Measurements from ENCODE around the gene TIMP4.
A peak's percentile ranks its signal among the peaks of the same experiment; 100 is the strongest.

TIMP4 gene

GRCh38 chr3:12185172-12185710, 26.5 kb upstream of the TIMP4 start:
- no peak for DNase-seq (ENCODE audit: low spot score)

- no peak for DNase-seq (ENCODE audit: low spot score)
These were observed 25.8 kb upstream of the TIMP4 start for GRCh38 chr3:12184541-12184940.

- no peak for DNase-seq (ENCODE audit: low spot score)
These were observed 24.2 kb upstream of the TIMP4 start for GRCh38 chr3:12182687-12183441.

GRCh38 chr3:12181806-12182205, 23.1 kb upstream of the TIMP4 start:
- no peak for DNase-seq (ENCODE audit: low spot score)

- no peak for DNase-seq (ENCODE audit: low spot score)
These were observed 22.6 kb upstream of the TIMP4 start for GRCh38 chr3:12181301-12181700.

GRCh38 chr3:12180631-12181030, 21.9 kb upstream of the TIMP4 start:
- DNase-seq (ENCODE audit: low spot score): no peak

DNA sequence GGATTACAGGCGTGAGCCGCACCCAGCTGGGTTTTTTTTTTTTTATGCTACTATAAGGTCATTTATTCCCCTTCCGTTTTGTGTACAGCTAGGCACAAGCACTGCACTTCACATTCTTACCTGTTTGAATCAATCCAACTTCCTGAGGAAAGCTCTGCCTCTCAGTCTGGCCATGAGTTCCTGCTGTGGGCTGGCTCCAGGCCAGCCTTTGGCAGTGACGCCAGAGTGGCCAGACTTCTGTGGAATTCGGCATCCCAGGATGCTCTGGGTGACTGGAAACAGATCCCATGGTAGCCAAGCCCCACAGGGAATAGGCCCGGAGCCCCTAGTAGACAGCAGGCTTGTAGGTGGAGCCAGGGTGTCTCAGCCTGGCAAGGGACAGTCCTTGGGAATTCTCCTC, 21.5 kb upstream of the TIMP4 start:
- DNase-seq (ENCODE audit: low spot score): no peak

DNA sequence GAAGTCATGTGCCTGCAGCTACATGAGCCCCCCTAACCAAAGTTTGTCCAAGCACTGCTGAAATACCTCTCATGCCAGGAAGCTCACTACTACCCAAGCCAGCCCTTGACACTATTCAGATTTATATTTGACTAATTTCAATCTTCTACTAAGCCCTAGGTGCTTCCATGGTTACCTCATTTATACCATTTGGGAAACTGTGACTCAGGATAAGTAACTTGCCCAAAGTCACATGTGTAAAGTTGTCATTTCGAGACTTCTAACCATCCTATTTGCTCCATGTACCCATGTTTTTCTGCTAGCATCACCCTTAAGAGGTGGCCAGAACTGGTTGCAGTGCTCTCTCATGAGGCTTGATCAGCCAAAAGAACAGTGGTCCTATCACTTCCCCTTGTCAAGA, 20.7 kb upstream of the TIMP4 start:
- no peak for DNase-seq (ENCODE audit: low spot score)

GRCh38 chr3:12178091-12178820, 19.5 kb upstream of the TIMP4 start:
- peak; percentile 28 for DNase-seq (ENCODE audit: low spot score)

- DNase-seq (ENCODE audit: low spot score): no peak
These were observed 18.4 kb upstream of the TIMP4 start for GRCh38 chr3:12177126-12177525.

DNA sequence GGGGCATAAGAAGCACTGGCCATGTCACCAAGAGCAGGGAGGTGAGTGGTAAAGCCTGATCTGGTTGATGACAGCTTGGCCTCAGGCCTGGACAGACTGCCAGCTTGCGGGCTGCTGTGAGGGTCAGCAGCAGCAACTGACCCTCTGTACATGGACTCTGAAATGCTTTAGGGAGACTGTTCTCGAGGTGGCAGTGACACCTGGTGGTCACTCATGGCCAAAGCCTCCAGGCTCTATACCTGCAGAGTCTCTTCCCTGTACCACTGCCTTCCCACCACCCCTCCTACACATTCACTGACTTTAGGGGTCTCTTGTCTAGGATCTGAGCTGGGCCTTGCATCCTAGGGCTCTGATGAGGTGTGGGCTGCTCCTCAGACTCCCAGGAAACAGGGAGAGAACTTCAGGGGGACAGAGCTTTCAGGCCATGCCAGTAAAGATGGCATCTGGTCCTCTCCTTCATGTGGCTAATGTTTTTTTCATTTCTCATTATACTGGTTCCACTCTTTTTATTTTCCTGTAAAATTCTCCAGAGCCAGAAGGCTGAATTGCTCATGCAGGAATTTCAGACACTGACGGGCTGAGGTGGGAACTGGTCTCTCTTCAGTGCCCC, 17.2 kb upstream of the TIMP4 start:
- DNase-seq (ENCODE audit: low spot score): peak; percentile 73

- DNase-seq (ENCODE audit: low spot score): no peak
These were observed 16.5 kb upstream of the TIMP4 start for GRCh38 chr3:12175137-12175593.

- peak; percentile 22 for DNase-seq (ENCODE audit: low spot score)
These were observed 11.5 kb upstream of the TIMP4 start for GRCh38 chr3:12170207-12170606.

DNA sequence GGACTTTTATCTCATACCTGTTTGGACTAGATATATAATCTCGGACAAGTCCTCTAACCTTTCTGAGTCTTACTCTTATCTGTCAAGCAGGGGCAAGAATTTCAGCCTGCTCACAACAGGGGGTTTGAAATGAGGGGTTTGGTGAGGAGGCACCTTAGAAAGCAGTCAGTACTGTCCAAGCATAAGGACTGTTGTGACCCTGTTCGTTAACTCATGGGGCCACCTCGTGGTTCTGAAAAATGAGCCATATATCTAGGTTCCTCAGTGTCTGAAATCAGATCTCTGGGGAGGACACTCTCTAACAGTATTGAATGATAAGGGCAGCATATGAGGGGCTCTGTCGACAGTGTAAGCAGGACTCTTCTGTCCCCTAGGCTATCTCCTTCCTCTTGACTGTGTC, 7.2 kb upstream of the TIMP4 start:
- DNase-seq (ENCODE audit: low spot score): no peak

DNA sequence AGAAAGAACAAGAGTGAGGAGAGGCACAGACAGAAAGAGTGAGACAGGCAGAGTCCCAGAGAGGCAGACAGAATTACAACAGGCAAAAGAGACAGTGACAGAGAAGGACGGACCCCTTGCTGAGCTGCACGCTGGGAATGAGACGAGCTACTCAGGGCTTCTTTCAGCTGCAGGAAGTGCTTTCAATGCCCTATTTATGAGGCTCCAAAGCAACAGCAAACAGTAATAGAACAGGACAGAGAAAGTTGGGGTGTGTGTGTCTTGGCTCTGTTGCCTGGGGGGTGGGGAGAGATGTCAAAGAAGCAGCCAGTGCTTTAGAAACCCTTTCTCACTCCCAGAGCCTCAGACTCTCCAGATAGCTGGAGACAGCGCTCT, 502 bp upstream of the TIMP4 start:
- peak; percentile 54 for DNase-seq (ENCODE audit: low spot score)

DNA sequence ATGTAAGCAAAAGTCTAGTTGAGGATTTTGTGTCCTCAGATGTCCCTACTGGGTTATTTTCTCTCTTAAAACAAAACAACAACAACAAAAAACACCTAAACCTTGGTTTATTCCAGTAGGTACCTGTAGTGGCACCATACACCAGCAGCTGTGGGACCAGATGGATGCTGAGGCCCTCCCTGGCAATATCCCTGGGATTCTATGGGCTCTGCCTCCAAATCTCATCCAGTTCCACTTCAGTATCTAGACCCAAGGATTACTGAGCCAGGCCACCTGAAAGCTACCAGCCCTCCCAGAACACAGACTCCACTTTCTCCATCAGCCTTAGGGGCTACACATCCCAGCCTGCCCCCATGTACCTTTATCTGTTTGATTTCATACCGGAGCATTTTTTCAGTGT, 1.7 kb downstream of the TIMP4 start:
- DNase-seq (ENCODE audit: low spot score): no peak

GRCh38 chr3:12155828-12156227, 2.9 kb downstream of the TIMP4 start:
- DNase-seq (ENCODE audit: low spot score): no peak

- DNase-seq (ENCODE audit: low spot score): no peak
These were observed 3.4 kb downstream of the TIMP4 start for GRCh38 chr3:12155264-12155663.

- DNase-seq (ENCODE audit: low spot score): no peak
These were observed 4.6 kb downstream of the TIMP4 start for GRCh38 chr3:12154151-12154550.

DNA sequence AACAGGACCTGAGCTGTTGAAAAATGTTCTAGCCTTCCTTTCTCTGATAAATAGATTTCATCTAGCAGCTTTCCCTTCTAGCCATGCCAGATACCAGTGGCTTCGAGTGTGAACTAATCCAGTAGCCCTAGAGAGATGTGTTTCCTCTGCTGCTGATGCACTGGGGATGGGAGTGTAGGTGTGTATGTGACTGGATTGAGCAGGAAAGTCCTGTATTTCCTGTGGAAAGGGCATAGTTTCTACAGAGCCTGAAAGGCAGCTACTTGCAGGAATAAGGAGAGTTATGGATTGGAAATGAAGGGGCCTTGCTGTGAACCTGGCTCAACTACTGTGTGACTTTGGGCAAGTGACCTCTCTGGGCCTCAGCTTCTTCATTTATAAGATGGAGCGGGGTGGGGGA, 8.6 kb downstream of the TIMP4 start:
- no peak for DNase-seq (ENCODE audit: low spot score)

DNA sequence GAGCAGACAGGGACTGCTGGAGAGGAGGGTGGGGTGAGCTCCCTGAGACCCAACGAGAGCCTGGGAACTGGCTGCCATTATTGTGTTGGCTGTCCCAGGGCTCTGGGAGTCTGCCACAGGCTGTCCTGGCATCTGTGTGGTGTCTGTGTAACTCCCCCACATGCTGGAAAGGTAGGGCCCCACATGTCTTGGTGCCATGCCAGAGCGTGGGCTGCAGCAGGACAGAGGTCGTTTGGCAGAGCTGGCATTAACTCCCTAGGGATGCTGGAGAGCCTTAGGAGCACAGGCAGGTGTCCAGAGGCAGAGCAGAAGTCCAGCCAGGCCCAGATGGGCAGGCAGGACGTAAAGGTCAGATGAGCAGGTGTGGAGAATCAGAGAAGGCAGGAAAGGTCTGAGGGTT, 9.7 kb downstream of the TIMP4 start:
- DNase-seq (ENCODE audit: low spot score): no peak

DNA sequence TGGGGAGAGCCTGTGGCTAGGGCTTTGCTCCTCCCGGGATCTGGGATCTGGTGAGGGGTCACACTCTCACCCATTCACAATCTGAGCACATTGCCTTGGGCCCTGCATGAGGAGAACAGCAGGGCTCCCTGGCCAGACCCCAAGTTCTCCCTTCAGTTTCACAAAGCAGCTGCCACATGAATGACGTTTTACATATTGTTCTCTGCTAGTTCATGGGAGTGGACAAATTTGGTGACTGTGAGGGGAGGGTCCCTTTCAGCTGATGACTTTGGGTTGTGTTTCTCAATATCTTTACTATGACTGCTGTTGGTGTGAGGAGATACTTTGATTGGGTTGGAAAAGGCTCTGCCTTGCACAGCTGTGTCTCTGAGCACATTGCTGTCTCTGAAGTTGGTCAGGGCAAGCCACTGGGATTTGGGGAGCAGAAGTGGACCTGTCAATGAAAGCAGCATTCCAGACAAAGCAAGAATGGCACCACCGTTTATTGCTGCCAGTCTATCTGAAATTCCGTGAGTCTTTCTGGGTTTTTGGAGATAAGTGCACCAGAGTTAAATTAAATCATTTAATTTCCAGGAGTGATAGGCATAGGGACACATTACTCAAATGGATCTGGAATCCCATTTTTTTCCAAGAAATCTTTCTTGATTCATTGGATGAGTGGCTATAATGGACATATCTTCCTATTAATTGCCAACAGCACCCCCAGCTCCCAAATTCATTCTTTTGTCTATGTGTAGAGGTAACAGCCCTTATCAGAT, 10.3 kb downstream of the TIMP4 start:
- DNase-seq (ENCODE audit: low spot score): peak; percentile 23
